ENCODE results near the gene GRIK4. TPM values are rescaled to one million over a fixed set of nuclear protein-coding genes. Genes with fewer than 3 reads are reported as not detected.

Gene GRIK4
- polyA plus RNA-seq, 1 experiment: 0.55 TPM

GRCh38 chr11:120797143-120797542, 285.6 kb downstream of the GRIK4 start:
- DNase-seq (ENCODE audit: low read depth, low spot score): no peak
- ChIA-PET CTCF (no interaction called here), POLR2A (no interaction called here)
- TF ChIP-seq, protein P1, sequence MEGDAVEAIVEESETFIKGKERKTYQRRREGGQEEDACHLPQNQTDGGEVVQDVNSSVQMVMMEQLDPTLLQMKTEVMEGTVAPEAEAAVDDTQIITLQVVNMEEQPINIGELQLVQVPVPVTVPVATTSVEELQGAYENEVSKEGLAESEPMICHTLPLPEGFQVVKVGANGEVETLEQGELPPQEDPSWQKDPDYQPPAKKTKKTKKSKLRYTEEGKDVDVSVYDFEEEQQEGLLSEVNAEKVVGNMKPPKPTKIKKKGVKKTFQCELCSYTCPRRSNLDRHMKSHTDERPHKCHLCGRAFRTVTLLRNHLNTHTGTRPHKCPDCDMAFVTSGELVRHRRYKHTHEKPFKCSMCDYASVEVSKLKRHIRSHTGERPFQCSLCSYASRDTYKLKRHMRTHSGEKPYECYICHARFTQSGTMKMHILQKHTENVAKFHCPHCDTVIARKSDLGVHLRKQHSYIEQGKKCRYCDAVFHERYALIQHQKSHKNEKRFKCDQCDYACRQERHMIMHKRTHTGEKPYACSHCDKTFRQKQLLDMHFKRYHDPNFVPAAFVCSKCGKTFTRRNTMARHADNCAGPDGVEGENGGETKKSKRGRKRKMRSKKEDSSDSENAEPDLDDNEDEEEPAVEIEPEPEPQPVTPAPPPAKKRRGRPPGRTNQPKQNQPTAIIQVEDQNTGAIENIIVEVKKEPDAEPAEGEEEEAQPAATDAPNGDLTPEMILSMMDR (IDR thresholded peaks at IDR 0.05; ENCODE audit: low read depth, low read length): no peak
- peaks cover 15% of the 10 kb centered on the region for H3K27me3 ChIP-seq (ENCODE audit: control insufficient read depth, insufficient read depth, low read length)
- no peak overlapping the region for H3K4me3 ChIP-seq (ENCODE audit: low read depth, low read length)
- no peaks in the 10 kb centered on the region for H3K9me3 ChIP-seq (ENCODE audit: control insufficient read depth, insufficient read depth, low read length)
- no peak overlapping the region for H3K27ac ChIP-seq (ENCODE audit: low read depth, low read length)

- no peak overlapping the region for H3K27ac ChIP-seq (ENCODE audit: low read depth, low read length)
- ChIA-PET POLR2A (no interaction called here), CTCF (interaction anchor here (0.7 kb wide), 1 partner anchor 498 kb away, joined by 3 read pairs; no protein-coding TSS in a partner anchor)
Observed at GRCh38 chr11:120798854-120799253, 287.3 kb downstream of the GRIK4 start.

GRCh38 chr11:120800206-120800605, 288.7 kb downstream of the GRIK4 start:
- no peak overlapping the region for H3K4me3 ChIP-seq (ENCODE audit: low read depth, low read length)
- no peak overlapping the region for H3K27ac ChIP-seq (ENCODE audit: low read depth, low read length)
- DNase-seq (ENCODE audit: low read depth, low spot score): no peak
- H3K9me3 ChIP-seq (ENCODE audit: control insufficient read depth, insufficient read depth, low read length): no peaks in the 10 kb centered on the region
- peaks cover 2% of the 10 kb centered on the region for H3K27me3 ChIP-seq (ENCODE audit: control insufficient read depth, insufficient read depth, low read length)
- ChIA-PET CTCF (no interaction called here), POLR2A (no interaction called here)
- TF ChIP-seq, protein P1 (IDR thresholded peaks at IDR 0.05; ENCODE audit: low read depth, low read length): no peak

More at GRCh38 chr11:120798854-120799253, 287.3 kb downstream of the GRIK4 start:
- no peak for DNase-seq (ENCODE audit: low read depth, low spot score)
- H3K9me3 ChIP-seq (ENCODE audit: control insufficient read depth, insufficient read depth, low read length): no peaks in the 10 kb centered on the region
- TF ChIP-seq, protein P1 (IDR thresholded peaks at IDR 0.05; ENCODE audit: low read depth, low read length): no peak
- H3K4me3 ChIP-seq (ENCODE audit: low read depth, low read length): no peak overlapping the region
- H3K27me3 ChIP-seq (ENCODE audit: control insufficient read depth, insufficient read depth, low read length): peaks cover 6% of the 10 kb centered on the region

DNA sequence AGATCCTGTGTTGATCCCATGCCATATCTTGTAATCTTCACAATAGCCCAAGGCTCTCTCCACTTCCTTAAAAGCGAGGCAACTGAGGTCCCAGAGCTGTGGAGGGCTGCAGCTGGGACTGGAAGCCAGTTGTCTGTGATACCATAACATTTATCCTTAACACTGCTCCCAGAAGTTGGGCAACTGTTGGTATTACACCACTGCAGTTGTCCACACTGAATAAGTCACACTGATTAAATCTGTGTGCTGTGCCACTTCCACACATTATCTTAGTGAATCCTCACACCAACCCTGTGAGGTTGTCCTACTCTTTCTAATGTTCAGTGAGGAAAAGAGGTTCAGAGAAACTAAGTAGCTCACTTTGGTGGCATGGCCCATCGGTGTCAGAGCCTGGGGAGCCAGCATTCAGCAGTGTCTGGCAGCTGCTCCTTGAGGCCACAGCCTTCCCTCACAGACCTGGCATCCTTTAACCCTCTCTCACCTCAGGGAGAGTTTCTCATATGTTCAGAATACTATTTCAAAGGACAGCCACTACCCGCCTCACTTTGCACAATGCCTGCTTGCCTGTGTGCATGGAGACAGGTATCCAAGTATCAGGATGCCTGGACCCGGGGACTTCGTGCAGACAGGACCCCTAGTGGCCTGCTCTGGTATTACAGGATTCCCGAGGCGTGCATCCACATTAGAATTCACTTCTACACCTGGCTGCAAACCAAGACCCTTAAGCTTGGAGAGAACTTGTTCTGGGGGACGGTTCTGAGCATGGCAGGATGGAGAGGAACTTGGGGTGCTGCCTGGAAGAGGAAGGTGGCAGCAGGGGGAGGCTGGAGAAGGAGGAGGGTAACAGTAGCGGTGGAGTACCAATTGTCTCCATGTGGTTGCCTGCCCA, 290.5 kb downstream of the GRIK4 start:
- peak; percentile 15 for DNase-seq (ENCODE audit: low read depth, low spot score)
- TF ChIP-seq, protein P1 (IDR thresholded peaks at IDR 0.05; ENCODE audit: low read depth, low read length): peak; percentile 95
- ChIA-PET CTCF (interaction anchor here (0.6 to 1.9 kb wide), 35 partner anchors 8 to 499 kb away, joined by 3 to 10 read pairs (median 3); partner anchors contain the start of gene GRIK4), POLR2A (no interaction called here)
- Histone ChIP-seq H3K9me3 (ENCODE audit: control insufficient read depth, insufficient read depth, low read length) (no peaks in the 10 kb centered on the region), H3K27ac (ENCODE audit: low read depth, low read length) (no peak overlapping the region), H3K4me3 (ENCODE audit: low read depth, low read length) (no peak overlapping the region), H3K27me3 (ENCODE audit: control insufficient read depth, insufficient read depth, low read length) (peaks cover 2% of the 10 kb centered on the region)

- no peak for DNase-seq (ENCODE audit: low read depth, low spot score)
- ChIA-PET POLR2A (interaction anchor here (0.6 kb wide), 1 partner anchor 1596 kb away, joined by 3 read pairs; no protein-coding TSS in a partner anchor), CTCF (interaction anchor here (1.1 to 1.5 kb wide), 3 partner anchors 121 to 389 kb away, joined by 3 to 6 read pairs (median 3); partner anchors contain the start of gene GRIK4)
- Histone ChIP-seq H3K4me3 (ENCODE audit: low read depth, low read length) (no peak overlapping the region), H3K9me3 (ENCODE audit: control insufficient read depth, insufficient read depth, low read length) (no peaks in the 10 kb centered on the region), H3K27ac (ENCODE audit: low read depth, low read length) (no peak overlapping the region), H3K27me3 (ENCODE audit: control insufficient read depth, insufficient read depth, low read length) (no peaks in the 10 kb centered on the region)
- TF ChIP-seq, protein P1 (IDR thresholded peaks at IDR 0.05; ENCODE audit: low read depth, low read length): no peak
Observed at GRCh38 chr11:120805960-120806555, 294.5 kb downstream of the GRIK4 start.

Data from AG04450 (cell line).